OCI-LY7 (cell line): ENCODE results near the gene SAT1. TPM values are rescaled to one million over a fixed set of nuclear protein-coding genes. Genes with fewer than 3 reads are reported as not detected.

Experiments
- BruUV-seq: library from RNA; stranded (reverse); fragments of 400-500 nt; replicated peaks from 2 replicates; lab custom pipeline; 2021; lab: Mats Ljungman, UMichigan
- CTCF ChIA-PET: fragments of 300-600 bp; sonication (Branson Sonifier 250); formaldehyde crosslinking; loops from one replicate; lab custom pipeline; 2022; ENCODE audit warnings: antibody characterized with exemption; ENCODE audit not compliant: unreplicated experiment; lab: Charles Lee
- POLR2A ChIA-PET: fragments of 300-600 bp; sonication (Branson Sonifier 250); formaldehyde crosslinking; loops from one replicate; lab custom pipeline; 2022; ENCODE audit warnings: antibody characterized with exemption; lab: Charles Lee
- DNase-seq: peaks from one replicate; pipeline ENCODE4 v3.0.0-alpha.2; 2015; ENCODE audit warnings: low spot score
- H2AFZ ChIP-seq: fragments of 200-600 bp; sonication (generic), shearing (Covaris generic); 2 replicates; pipeline ENCODE4 v1.6.1; 2014; ENCODE audit warnings: mild to moderate bottlenecking, antibody characterized with exemption, low read length, moderate library complexity
- H3K27ac ChIP-seq: fragments of 200-600 bp; sonication (generic); 2 replicates; pipeline ENCODE4 v1.5.1; 2014; ENCODE audit warnings: mixed run types, low read depth, mild to moderate bottlenecking, moderate library complexity, low read length, inconsistent platforms; ENCODE audit not compliant: poor library complexity, severe bottlenecking
- H3K36me3 ChIP-seq: fragments of 200-600 bp; sonication (generic); 2 replicates; pipeline ENCODE4 v1.6.1; 2014; ENCODE audit warnings: mild to moderate bottlenecking, antibody characterized with exemption, low read length, moderate library complexity, mixed read lengths; ENCODE audit not compliant: insufficient read depth
- H3K4me1 ChIP-seq: fragments of 200-600 bp; sonication (generic); 2 replicates; pipeline ENCODE4 v1.5.1; 2014; ENCODE audit warnings: mild to moderate bottlenecking, low read length; ENCODE audit not compliant: insufficient read depth, poor library complexity, severe bottlenecking
- H3K4me2 ChIP-seq: fragments of 200-600 bp; sonication (generic); 2 replicates; pipeline ENCODE4 v1.6.1; 2014; ENCODE audit warnings: mild to moderate bottlenecking, low read length
- H3K4me3 ChIP-seq: fragments of 200-600 bp; sonication (generic); 2 replicates; pipeline ENCODE4 v1.5.1; 2014; ENCODE audit warnings: mild to moderate bottlenecking, low read depth, low read length; ENCODE audit not compliant: poor library complexity, severe bottlenecking
- H3K79me2 ChIP-seq: fragments of 200-600 bp; sonication (generic); 2 replicates; pipeline ENCODE4 v1.6.1; 2016; ENCODE audit warnings: low read depth, mild to moderate bottlenecking, low read length, moderate library complexity, mixed read lengths; ENCODE audit not compliant: insufficient read depth
- H3K9me2 ChIP-seq: fragments of 200-600 bp; sonication (generic); 2 replicates; pipeline ENCODE4 v1.6.1; 2016; ENCODE audit warnings: mild to moderate bottlenecking, low read length, mixed read lengths; ENCODE audit not compliant: insufficient read depth
- H3K9me3 ChIP-seq: fragments of 200-600 bp; sonication (generic); 2 replicates; pipeline ENCODE4 v1.6.1; 2014; ENCODE audit warnings: mild to moderate bottlenecking, mixed run types, low read length, mixed read lengths
- H4K20me1 ChIP-seq: fragments of 200-600 bp; sonication (generic); 2 replicates; pipeline ENCODE4 v1.6.1; 2014; ENCODE audit warnings: mild to moderate bottlenecking, antibody characterized with exemption, low read length, moderate library complexity, mixed read lengths; ENCODE audit not compliant: insufficient read depth
- EZH2phosphoT487 ChIP-seq: fragments of 200-600 bp; sonication (generic); IDR thresholded peaks from 2 replicates; pipeline ENCODE4 v1.6.1; 2018; ENCODE audit warnings: low read depth, borderline replicate concordance, mild to moderate bottlenecking, mixed run types, antibody characterized with exemption, low read length, moderate library complexity, mixed read lengths
- intact Hi-C: fragments of 100-400 bp; cut with micrococcal nuclease; formaldehyde crosslinking; loops from one replicate; pipeline ENCODE4 v1.10.0; 2022; ENCODE audit not compliant: unreplicated experiment
- total RNA-seq, 2 experiments: library from RNA; depleted of rRNA in 1 of 2; stranded (reverse); fragments of >200 nt in 1 of 2; shearing (Covaris generic) in 1 of 2; gene quantifications; 2 replicates each; pipeline ENCODE4 v1.2.3, GENCODE V29; 2014 to 2022
- TF ChIP-seq, protein P1 (sequence below): fragments of 200-600 bp; sonication (generic); conservative IDR thresholded peaks from 2 replicates; pipeline ENCODE4 v1.5.1; 2014; ENCODE audit warnings: mild to moderate bottlenecking, antibody characterized with exemption, low read length, moderate library complexity, mixed read lengths

The SAT1 gene
- total RNA-seq, 2 experiments from 2014 or later = 46.9 to 50.7 TPM

DNA sequence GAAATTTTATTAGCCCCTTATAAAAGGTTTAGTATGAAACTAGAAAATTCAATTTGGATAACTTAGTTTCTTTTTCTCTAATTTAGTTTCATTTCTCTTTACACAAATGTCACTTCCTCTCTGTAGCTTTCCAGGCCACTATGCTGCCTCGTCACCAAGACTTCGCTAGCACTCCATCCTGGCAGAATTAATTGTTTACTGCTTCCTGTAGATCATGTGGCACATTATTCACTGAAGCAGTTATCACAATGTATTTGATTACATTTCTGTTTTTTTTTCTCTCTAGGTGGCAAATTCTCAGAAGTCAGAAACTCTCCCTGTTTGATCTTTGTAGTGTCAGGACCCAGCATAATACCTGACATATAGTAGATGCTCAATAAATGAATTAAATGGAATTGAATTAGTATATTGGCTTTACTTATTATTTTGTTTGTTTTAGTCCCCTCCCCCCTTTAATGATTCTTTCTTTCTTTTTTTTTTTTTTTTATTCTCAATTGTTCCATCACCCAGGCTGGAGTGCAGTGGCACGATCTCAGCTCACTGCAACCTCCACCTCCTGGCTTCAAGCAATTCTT, 9.3 kb upstream of the SAT1 start:
- POLR2A ChIA-PET = no interaction called here
- peak; percentile 71 for DNase-seq
- no peak for TF ChIP-seq EZH2phosphoT487
- TF ChIP-seq, protein P1, sequence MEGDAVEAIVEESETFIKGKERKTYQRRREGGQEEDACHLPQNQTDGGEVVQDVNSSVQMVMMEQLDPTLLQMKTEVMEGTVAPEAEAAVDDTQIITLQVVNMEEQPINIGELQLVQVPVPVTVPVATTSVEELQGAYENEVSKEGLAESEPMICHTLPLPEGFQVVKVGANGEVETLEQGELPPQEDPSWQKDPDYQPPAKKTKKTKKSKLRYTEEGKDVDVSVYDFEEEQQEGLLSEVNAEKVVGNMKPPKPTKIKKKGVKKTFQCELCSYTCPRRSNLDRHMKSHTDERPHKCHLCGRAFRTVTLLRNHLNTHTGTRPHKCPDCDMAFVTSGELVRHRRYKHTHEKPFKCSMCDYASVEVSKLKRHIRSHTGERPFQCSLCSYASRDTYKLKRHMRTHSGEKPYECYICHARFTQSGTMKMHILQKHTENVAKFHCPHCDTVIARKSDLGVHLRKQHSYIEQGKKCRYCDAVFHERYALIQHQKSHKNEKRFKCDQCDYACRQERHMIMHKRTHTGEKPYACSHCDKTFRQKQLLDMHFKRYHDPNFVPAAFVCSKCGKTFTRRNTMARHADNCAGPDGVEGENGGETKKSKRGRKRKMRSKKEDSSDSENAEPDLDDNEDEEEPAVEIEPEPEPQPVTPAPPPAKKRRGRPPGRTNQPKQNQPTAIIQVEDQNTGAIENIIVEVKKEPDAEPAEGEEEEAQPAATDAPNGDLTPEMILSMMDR = no peak
- Histone ChIP-seq H3K9me3 (no peaks in the 10 kb centered on the region), H3K4me3 (peak overlapping the region; percentile 20), H3K4me1 (peaks cover 32% of the 10 kb centered on the region), H2AFZ (peak overlapping the region; percentile 74; the same call in 1 of the 2 replicates), H3K27ac (peak overlapping the region; percentile 66), H3K36me3 (no peaks in the 10 kb centered on the region), H3K79me2 (no peaks in the 10 kb centered on the region), H3K4me2 (peak overlapping the region; percentile 56), H4K20me1 (no peaks in the 10 kb centered on the region), H3K9me2 (no peaks in the 10 kb centered on the region)
- BruUV-seq = no TSS peak
- CTCF ChIA-PET = no interaction called here
- intact Hi-C loops = no loop called here

DNA sequence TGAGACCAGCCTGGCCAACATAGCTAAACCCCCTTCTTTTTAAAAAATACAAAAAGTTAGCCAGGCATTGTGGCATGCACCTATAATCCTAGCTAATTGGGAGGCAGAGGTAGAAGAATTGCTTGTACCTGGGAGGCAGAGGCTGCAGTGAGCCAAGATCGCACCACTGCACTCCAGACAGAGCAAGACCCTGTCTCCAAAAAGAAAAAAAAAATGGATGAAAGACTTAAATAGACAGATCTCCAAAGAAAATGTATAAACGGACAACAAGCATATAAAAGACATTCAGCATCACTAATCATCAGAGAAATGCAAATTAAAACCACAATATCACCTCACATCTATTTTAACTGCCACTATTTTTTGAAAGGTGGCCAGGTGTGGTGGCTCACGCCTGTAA, 6.6 kb upstream of the SAT1 start:
- intact Hi-C loops = no loop called here
- no peak overlapping the region for H3K4me2 ChIP-seq
- BruUV-seq = no TSS peak
- H3K27ac ChIP-seq = no peak overlapping the region
- H3K9me3 ChIP-seq = no peaks in the 10 kb centered on the region
- ChIA-PET CTCF (no interaction called here), POLR2A (no interaction called here)
- H3K4me1 ChIP-seq = peaks cover 38% of the 10 kb centered on the region
- H3K9me2 ChIP-seq = no peaks in the 10 kb centered on the region
- no peaks in the 10 kb centered on the region for H4K20me1 ChIP-seq
- no peak for DNase-seq
- H3K36me3 ChIP-seq = no peaks in the 10 kb centered on the region
- H2AFZ ChIP-seq = no peak overlapping the region
- no peak for TF ChIP-seq EZH2phosphoT487
- TF ChIP-seq, protein P1 = no peak
- no peak overlapping the region for H3K4me3 ChIP-seq
- H3K79me2 ChIP-seq = no peaks in the 10 kb centered on the region

DNA sequence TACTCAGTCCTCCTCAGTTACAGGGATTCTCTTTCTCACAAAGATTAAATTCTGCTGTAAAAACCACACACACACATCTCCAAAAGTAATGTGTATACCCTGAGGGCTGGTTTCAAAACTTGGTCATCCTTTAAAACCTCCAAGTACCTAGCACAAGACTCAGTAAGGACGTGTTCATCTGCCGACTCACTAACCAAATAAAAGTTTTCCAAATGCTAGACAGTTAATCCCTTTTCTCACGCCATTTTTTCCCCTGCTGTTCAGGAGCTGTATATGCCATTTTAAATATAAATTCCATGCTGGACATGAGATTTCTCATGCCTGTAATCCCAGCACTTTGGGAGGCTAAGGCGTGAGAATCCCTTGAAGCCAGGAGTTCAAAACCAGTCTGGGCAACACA, 3.9 kb upstream of the SAT1 start:
- H4K20me1 ChIP-seq = no peaks in the 10 kb centered on the region
- ChIA-PET POLR2A (interaction anchor here (0.6 to 1.0 kb wide), 2 partner anchors 275 to 885 kb away, joined by 3 to 6 read pairs; partner anchors contain the start of gene EIF2S3), CTCF (no interaction called here)
- no peak overlapping the region for H3K4me3 ChIP-seq
- peaks cover 8% of the 10 kb centered on the region; the same call in 1 of the 2 replicates for H3K79me2 ChIP-seq
- no peaks in the 10 kb centered on the region for H3K9me3 ChIP-seq
- BruUV-seq = no TSS peak
- peaks cover 34% of the 10 kb centered on the region for H3K4me1 ChIP-seq
- no peak overlapping the region for H2AFZ ChIP-seq
- no peak for TF ChIP-seq EZH2phosphoT487
- TF ChIP-seq, protein P1 = 0 out of 2 replicates have a peak, but pooled peaks have one; percentile 22
- peak; percentile 3 for DNase-seq
- no peaks in the 10 kb centered on the region for H3K36me3 ChIP-seq
- no peaks in the 10 kb centered on the region for H3K9me2 ChIP-seq
- intact Hi-C loops = no loop called here
- no peak overlapping the region for H3K27ac ChIP-seq
- H3K4me2 ChIP-seq = no peak overlapping the region
